Measurements from ENCODE around the gene ZNF615. TPM values are rescaled to one million over a fixed set of nuclear protein-coding genes. Genes with fewer than 3 reads are reported as not detected.
"Not testable (repeated sequence)": the region's sequence is repeated elsewhere in the genome, so short reads cannot be mapped to it uniquely, and the experiment has no call there.

Gene ZNF615
- total RNA-seq, result 5.4 and 9.5 TPM in 2 replicates

DNA sequence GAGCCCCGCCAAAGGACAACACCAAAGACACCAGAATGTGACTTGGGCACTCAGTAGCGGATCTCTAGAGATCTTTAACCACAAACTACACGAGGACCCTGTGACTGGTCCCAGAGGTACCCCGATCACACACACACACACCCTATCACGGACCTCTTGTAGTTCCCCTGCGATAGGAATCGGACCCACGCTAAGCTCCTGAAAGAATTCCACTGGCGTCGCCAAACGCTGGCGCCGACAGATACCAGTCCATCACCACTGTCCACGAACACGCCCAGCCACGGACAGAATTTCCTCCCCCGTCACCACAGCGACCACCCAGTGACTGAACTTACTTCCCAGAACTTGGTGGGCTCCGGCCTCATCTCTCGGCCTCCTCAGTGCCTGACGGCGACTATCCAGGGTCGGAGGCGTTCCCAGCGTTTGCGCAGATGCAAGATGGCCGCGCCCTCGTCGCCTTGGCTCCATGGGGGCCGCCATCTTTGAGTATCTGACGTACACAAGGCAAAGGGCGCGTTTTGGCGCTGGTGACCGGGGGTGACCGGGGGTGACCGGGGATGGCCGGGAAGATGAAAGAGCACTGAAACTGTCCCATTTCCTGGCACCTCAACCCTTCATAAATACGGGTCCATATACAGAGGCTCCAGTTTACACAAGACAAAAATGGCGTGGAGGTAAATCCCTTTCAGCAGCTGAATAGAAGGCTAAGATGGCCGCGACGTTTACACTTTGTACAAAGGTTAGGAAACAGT is at the start of gene ZNF615:
Gene ZNF615 (minus strand): TSS at position 406 of the 752 bp plus-strand sequence. CDS start 4,500 bp downstream, outside the sequence.
- peak; percentile 68 to 89 for DNase-seq (ENCODE audit: low read depth in 2 of 2)

DNA sequence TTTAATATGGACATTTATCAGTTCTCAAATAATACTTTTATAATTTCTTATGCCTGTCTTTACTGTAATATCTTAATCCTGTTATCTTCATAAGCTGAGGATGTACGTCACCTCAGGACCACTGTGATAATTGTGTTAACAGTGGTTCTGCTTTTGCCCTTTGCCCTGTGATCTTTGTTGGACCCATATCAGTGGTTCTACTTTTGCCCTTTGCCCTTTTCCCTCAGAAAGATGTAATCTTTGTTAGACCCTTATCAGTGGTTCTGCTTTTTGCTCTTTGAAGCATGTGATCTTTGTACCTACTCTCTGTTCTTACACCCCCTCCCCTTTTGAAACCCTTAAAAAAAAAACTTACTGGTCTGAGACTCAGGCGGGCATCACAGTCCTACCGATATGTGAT is 48.5 kb upstream of the ZNF615 start:
- DNase-seq (ENCODE audit: low read depth in 2 of 2), result not testable (repeated sequence)

DNA sequence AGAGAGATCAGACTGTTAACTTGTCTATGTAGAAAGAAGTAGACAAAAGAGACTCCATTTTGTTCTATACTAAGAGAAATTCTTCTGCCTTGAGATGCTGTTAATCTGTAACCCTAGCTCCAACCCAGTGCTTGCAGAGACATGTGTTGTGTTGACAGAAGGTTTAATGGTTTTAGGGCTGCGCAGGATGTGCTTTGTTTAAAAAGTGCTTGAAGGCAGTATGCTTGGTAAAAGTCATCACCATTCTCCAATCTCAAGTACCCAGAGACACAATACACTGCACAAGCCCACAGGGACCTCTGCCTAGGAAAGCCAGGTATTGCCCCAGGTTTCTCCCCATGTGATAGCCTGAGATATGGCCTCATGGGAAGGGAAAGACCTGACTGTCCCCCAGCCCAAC is 43.7 kb upstream of the ZNF615 start:
- not testable (repeated sequence) for DNase-seq (ENCODE audit: low read depth in 2 of 2)

DNA sequence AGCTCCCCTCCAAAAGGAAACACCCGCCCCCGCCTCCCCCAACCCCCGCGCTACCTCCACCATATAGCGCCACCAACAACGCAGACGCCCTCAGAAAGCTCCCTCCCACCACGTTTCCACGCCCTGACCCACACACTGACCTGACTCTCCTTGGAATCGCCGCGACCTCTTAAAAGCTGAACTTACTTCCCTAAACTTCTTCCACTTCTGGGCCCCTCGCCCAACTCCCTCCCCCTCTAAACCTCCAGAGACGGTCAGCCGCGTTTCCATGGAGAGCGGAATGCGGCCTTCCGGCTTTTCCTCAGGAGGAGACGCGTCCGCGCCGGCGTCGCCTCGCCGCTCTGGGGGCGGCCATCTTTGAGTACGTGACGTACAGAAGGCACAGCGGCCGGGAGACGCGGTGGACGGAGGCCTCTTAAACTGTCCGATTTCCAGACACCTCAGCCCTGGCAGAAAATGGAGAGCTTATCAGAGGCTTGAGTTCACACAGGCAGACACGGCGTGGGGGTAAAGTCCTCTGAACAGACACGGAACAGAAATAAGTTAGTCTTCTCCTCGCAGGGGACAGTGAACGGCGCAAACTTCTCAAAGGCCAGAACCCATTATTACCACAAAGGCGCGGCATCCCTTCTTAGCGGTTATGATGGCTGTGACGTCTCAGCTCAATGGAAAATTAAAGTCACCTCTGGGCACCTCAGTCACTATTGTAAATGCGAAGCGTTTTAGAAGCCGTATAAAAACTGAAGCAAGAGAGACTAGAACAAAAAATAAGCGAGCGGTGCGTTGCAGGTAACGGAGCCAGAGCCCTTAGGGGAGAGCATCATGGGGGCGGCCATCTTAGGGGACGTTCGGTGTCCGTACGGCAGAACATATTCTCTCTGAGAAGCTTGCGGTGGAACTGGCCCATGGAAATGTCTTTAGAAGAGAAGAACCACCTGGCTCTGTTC is 40.8 kb upstream of the ZNF615 start, which contains the start of gene ZNF432:
Gene ZNF432 (minus strand): TSS at position 284 of the 947 bp plus-strand sequence. CDS start 1,970 bp downstream, outside the sequence.
- peak; percentile 74 to 94 for DNase-seq (ENCODE audit: low read depth in 2 of 2)

DNA sequence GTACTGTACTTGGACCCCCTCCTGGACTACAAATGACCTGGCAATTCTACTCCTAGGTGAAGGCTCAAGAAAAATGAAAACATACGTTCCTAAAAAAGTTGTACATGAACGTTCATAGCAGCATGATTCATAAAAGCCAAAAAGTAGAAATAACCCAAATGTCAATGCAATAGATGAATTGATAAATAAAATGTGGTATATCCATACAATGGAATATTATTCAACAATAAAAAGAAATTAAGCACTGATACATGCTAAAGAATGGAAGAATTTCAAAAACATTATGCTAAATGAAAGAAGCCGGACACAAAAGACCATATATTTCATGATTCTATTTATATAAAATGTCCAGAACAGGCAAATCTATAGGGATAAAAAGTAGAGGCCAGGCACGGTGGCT is 31.2 kb upstream of the ZNF615 start:
- no peak for DNase-seq (ENCODE audit: low read depth in 2 of 2)

DNA sequence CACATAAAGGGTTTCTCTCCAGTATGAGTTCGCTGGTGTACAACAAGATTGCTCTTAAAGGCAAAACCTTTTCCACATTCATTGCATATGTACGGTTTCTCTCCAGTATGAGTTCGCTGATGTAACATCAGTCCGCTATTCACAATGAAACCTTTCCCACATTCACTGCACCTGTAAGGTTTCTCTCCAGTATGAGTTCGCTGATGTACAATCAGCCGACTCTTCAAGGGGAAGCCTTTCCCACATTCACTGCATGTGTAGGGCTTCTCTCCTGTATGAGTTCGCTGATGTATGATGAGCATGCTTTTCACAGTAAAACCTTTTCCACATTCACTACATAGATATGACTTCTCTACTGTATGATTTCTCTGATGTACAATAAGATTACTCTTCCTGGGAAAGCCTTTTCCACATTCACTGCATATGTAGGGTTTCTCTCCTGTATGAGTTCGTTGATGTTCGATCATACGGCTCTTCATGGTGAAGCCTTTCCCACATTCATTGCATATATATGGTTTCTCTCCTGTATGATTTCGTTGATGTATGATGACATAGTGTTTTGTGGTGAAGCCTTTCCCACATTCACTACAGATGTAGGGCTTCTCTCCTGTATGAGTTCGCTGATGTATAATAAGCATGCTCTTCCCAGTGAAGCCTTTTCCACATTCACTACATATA is 26.2 kb upstream of the ZNF615 start:
- no peak for DNase-seq (ENCODE audit: low read depth in 2 of 2)

DNA sequence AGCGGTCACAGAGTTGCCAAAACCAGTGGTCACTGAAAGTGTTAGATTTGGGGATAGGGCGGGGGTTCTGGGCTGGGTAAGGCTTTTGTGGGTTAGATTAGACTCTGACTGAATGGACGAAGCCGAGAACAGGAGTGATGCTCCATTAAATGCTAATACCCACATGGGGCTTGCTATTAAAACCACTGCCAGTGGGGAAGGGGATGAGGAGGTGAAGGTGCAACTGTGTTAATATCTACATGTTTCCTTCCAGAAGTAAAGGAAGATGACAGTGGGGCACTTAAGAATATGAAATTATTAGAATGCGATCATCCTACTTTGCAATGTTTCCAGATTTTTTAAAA is 20.7 kb upstream of the ZNF615 start:
- no peak for DNase-seq (ENCODE audit: low read depth in 2 of 2)

DNA sequence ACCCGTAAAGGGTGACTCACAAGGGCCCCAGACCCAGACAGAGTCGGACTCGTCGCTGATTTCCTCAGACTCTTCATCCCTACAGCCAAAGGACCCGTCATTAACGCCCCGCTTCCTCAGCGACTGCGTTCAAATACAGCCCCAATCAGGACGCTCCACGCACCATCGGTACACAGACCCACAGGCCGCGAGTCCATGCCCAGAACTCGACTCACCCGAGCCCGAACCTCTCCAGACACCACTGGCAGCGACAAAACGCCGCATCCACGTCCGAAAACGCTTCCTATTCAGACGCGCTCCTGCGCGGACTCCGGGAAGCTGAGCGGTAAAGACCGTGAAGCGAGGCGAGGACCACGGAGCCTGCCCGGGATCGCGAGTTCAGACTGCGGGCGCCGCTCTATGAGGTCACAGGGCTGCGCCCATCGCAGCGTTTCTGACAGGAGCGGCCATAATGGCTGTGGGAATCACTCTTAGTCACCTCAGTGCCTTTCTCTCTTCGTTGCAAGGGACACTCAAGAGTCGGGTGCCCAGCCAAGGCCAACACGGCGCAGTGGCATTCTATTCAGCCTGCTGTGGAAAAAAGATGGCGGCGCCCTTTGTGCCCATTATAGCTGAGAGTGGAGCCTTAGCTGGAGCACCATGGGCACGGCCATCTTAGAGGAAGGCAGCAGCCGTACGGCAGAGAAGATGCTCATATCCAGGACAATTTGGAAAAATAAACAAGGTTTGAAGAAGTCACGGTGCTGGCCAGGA is 20.2 kb upstream of the ZNF615 start, which contains the start of gene ZNF614:
Gene ZNF614 (minus strand): TSS at position 353 of the 753 bp plus-strand sequence. CDS start 2,634 bp downstream, outside the sequence.
- DNase-seq (ENCODE audit: low read depth in 2 of 2), result peak; percentile 79 to 95

DNA sequence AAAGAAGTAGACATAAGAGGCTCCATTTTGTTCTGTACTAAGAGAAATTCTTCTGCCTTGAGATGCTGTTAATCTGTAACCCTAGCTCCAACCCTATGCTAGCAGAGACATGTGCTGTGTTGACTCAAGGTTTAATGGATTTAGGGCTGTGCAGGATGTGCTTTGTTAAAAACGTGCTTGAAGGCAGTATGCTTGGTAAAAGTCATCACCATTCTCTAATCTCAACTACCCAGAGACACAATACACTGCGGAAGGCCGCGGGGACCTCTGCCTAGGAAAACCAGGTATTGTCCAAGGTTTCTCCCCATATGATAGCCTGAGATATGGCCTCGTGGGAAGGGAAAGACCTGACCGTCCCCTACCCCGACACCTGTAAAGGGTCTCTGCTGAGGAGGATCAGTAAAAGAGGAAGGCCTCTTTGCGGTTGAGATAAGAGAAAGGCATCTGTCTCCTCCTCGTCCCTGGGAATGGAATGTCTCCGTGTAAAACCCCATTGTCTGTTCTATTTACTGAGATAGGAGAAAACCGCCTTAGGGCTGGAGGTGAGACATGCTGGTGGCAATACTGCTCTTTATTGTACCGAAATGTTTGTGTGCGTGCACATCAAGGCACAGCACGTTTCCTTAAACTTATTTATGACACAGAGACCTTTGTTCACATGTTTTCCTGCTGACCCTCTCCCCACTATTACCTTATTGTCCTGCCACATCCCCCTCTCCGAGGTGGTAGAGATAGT is 18.4 kb upstream of the ZNF615 start:
- DNase-seq (ENCODE audit: low read depth in 2 of 2), result not testable (repeated sequence)

DNA sequence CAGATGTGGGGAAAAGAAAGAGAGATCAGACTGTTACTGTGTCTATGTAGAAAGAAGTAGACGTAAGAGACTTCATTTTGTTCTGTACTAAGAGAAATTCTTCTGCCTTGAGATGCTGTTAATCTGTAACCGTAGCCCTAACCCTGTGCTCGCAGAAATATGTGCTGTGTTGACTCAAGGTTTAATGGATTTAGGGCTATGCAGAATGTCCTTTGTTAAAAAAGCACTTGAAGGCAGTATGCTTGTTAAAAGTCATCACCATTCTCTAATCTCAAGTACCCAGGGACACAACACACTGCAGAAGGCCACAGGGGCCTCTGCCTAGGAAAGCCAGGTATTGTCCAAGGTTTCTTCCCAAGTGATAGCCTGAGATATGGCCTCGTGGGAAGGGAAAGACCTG is 16.5 kb upstream of the ZNF615 start:
- not testable (repeated sequence) for DNase-seq (ENCODE audit: low read depth in 2 of 2)

DNA sequence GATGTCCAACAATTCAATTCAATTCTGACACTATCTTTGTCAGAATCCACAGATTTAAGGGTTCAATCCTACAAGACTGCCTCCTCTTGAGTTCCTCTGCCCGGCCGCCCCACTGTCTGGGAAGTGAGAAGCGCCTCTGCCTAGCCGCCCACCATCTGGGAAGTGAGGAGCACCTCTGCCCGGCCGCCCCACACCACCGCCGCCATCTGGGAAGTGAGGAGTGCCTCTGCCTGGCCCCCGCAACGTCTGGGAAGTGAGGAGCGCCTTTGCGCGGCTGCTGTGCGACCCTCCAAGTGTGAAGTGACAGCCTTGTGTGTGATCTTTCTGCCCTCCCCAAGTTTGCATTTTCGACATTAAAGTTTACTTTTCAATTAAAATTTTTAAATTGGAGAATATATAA is 14.2 kb upstream of the ZNF615 start:
- DNase-seq (ENCODE audit: low read depth in 2 of 2), result no peak

DNA sequence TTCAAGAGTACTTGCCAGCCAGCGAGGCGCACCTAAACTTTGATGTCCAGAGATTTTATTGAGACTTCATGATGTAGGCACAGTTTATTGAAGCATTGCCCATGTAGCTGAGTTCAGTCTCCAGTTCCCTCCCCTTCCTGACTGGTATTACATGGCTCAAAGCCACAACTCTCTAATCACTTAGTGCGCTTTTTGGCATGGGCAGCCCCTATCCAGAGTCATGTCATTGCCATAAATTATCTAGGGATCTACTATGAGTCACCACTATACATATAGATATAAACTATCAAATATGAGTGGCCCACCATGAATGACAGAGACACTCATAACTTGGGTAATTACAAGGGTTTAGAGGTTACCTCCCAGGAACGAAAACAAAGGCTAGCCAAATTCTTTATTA is 12.5 kb upstream of the ZNF615 start:
- no peak for DNase-seq (ENCODE audit: low read depth in 2 of 2)

DNA sequence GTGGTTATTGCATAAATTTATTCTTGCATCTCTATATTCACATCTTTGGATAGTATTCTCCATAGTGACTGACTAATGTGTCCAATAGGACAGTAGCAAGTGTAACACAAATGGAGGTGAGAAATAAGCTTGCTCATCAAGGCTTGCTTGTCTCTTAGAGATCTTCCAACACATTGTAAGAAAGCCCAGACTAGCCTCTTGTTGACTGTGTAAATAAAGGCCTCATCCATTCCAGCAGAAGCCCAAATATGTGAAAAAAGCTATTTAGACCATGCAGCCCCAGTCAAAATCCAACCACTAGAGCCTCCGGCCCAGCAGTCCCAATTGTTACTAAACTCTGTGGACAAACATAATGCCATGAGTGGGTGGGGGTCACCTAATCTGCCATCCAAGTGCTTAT is 2.7 kb upstream of the ZNF615 start:
- DNase-seq (ENCODE audit: low read depth in 2 of 2), result no peak

DNA sequence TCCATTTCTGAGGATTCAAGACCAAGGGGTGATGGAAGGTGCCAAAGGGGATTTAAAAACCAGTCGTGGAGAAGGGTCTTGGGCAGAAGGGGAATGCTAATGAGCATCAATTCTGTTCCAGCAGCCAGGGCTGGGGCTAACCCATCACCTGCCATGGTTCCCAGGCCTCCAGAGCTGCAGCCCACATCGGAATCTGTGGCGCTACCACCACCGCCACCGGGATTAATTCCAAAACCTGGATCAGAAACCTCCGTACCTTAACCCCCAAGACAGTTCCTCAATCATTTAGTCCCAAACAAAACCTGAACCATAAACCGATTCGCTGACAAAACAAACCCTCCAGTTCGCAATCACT is 583 bp downstream of the ZNF615 start:
- DNase-seq (ENCODE audit: low read depth in 2 of 2), result peak in 1 of 2 donors; percentile 5

DNA sequence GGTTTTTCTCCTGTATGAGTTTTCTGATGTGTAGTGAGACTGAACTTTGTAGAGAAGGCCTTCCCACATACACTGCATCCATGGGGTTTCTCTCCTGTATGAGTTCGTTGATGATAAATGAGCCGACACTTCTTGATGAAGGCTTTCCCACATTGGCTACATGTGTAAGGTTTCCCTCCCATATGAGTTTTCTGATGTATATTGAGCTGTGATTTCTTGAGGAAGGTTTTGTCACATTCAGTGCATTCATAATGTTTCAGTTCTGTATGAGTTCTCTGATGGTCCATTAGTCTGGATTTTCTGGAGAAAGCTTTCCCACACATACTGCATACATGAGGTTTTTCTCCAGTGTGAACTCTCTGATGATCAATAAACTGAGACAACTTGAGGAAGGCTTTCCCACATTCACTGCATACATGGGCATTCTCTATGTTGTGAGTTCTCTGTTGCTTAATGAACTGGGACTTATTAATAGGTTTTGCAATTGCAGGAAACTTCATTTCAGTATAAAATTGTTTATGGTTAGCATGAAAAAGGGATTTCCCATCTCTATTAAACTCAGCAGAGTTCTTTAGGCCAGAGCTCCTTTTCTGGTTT is 13.9 kb downstream of the ZNF615 start:
- no peak for DNase-seq (ENCODE audit: low read depth in 2 of 2)

DNA sequence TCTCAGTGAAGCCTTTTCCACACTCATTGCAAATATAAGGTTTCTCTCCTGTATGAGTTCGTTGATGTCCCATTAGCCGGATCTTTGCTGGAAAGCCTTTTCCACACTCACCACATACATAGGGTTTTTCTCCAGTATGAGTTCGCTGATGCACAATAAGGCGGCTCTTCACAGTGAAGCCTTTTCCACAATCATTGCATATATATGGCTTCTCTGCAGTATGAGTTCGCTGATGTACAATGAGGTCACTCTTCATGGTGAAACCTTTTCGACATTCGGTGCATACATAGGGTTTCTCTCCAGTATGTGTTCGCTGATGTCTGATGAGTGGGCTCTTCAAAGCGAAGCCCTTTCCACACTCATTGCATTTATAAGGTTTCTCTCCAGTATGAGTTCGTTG is 14.6 kb downstream of the ZNF615 start:
- no peak for DNase-seq (ENCODE audit: low read depth in 2 of 2)

DNA sequence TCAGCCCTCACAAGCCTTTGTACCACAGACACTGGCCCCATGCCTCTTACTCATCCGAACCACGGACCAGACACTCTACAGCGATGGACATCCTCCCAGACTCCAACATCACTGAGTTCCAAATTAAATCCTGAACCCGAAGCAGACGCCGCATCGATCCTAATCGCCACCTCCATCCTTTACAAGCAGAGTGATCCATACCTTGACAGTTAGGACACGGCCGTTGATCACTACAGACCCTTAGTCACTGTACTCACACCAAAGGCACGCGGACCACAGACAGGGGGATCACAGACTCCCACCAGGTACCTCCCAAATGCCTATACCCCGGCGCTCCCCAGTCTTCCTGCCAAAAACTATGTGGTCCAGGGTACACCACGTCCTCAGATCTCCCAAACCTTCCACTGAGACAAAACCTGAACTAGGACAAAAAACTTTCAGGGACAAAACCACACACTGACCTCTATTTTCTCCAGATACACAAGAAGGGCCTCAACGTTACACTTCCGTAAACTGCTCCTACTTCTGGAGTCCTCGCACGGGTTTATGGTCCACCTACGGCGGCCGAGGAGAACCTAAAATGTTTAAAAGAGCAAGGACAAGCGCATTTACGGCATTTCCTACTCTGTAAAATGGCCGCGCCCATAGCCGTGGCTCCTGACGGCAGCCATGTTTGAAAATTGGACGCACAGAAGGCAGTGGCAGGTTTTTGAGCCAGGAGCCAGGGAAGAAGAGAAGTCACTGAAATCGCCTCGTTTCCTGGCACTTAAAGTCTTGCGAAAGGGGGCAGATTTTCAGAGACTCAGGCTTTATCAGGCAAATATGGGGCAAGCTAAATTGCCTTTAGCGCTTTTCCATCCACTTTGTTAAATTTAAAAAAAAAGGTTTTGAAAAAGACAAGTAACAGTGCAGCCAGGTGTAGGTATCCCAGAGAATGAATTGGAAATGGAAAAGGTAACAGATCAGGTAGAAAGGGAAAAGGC is 21.4 kb downstream of the ZNF615 start, which contains the start of gene ZNF350:
Gene ZNF350 (minus strand): TSS at position 532 of the 983 bp plus-strand sequence. CDS start 12,480 bp downstream, outside the sequence.
- peak; percentile 94 to 97 for DNase-seq (ENCODE audit: low read depth in 2 of 2)

DNA sequence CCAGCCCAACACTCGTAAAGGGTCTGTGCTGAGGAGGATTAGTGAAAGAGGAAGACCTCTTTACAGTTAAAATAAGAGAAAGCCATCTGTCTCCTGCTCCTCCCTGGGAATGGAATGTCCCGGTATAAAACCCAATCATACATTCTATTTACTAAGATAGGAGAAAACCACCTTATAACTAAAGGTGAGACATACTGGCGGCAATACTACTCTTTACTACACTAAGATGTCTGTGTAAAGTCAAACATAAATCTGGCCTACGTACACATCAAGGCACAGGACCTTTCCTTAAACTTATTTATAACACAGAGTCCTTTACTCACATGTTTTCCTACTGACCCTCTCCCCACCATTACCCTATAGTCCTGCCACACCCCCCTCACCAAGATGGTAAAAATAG is 24.6 kb downstream of the ZNF615 start:
- no peak for DNase-seq (ENCODE audit: low read depth in 2 of 2)

DNA sequence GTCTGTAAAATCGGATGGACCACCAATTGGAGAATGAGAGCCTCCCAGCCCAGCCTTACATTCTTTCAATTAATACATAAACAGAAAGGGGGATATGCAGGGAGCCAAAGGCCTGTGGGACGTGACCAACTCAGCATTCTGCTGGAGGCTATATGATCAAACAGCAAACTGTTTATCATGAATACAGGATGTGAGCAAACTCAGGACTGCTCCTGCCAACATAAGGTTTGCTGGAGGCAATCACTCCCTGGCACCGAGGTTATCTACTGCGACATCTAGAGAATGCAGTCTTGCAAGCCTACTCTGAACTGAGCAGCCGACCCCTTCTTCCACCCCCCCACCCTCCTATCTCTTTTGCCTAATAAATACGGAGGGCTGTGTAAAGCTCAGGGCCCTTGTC is 27.1 kb downstream of the ZNF615 start:
- DNase-seq (ENCODE audit: low read depth in 2 of 2), result not testable (repeated sequence)
